HG03460 (cell line): ENCODE results near the gene SIRT3.
"Not testable (repeated sequence)": the region's sequence is repeated elsewhere in the genome, so short reads cannot be mapped to it uniquely, and the experiment has no call there.

Experiments
- ATAC-seq: cut with Tn5 transposase; IDR thresholded peaks from one replicate; pipeline ENCODE4 v1.9.1; 2021; ENCODE audit not compliant: unreplicated experiment

The SIRT3 gene

DNA sequence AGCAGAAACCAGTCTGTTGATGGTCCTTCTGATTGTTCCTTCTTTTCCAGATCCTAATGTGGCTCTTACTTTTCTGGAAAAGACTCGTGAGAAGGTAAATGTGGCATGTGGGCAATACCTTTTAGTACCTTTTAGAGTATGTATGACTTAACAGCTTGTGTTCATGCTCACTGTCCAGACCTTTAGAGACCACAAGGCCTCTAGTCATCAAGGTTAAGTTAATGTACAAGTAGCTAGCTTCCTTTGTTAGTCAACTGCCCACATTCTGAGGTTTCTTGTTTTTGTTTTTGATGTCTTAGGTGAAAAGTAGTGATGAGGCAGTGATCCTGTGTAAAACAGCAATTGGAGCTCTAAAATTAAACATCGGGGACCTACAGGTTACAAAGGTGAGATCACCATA, 8.2 kb upstream of the SIRT3 start:
- ATAC-seq = no peak

DNA sequence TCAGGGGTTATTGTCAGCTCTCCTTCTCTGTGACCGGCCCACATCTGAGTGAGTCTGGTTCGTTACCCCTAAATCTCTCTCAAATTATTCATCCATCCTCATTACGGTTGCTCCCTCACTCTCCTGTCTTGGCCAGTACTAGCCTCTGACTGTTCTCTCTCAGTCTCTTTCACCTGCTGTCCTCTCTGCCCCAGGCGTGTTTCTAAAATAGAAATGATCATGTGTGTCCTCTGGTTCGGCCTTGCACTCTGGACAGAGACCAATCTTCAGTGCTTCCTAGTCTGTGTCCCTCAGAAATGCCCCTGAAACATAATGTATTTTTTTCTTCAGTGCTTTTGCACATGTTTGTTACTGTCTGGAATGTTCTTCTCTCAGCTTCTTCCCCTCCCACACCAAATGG, 5.5 kb upstream of the SIRT3 start:
- ATAC-seq = no peak

GRCh38 chr11:240315-240714, 4.2 kb upstream of the SIRT3 start:
- no peak for ATAC-seq

DNA sequence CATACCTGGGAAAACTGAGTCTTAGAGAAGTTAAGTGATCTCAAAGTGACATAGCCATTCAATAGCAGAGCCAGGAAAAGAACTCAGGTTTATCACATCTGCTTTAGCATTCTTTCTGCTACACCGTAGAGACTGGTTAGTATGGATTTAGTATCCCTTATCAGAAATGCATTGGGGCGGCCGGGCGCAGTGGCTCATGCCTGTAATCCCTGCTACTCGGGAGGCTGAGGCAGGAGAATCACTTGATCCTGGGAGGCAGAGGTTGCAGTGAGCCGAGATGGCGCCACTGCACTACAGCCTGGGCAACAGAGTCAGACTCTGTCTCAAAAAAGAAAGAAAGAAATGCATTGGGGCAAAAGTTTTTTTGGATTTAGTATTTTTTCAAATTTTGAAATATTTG, 2.2 kb upstream of the SIRT3 start:
- ATAC-seq = not testable (repeated sequence)

DNA sequence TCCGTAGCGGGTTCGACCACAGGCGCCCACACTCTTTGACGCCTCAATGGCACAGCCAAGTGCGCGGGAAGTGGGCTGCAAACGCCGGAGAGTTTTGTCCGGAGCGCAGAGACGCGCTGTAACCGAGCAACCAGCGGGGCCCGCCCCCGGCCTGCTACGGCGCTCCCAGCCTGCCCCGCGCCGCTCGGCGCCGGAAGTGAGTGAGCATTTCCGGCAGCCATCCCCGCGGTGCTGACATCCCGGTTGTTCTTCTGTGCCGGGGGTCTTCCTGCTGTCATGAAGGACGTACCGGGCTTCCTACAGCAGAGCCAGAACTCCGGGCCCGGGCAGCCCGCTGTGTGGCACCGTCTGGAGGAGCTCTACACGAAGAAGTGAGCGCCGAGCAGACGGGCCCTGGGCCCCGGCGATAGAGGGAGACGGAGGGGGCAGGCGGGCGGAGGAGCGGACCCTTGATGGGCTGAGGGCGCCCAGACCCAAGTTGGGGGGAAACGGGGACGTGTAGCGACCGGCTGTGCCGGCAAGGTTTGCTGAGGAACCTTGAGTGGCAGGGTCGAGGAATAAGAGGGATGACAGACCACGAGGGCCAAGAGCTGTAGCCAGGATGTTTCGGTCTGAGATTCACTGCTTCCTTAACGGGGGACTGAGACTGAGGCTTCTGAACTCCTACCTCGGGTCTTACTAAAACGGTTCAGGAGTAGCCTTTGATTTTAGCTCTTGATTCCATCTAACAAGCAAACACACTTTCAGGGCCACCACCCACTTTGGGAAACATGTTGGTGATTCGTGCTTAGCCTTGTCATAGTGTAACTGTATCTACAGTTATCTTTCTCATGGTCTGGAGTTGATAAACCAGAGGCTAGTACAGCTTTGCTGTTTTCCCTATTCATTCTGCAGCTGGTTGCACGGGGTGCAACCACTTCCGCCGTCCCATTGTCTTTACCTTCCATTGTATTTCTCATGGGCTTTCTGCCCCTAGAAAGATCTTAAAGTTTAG, 929 bp upstream of the SIRT3 start, which contains the start of gene PSMD13:
TSS of gene PSMD13 (plus strand) at position 203 of the 994 bp plus-strand sequence. CDS start at position 277, 74 bp downstream.
- peak; percentile 78 for ATAC-seq

DNA sequence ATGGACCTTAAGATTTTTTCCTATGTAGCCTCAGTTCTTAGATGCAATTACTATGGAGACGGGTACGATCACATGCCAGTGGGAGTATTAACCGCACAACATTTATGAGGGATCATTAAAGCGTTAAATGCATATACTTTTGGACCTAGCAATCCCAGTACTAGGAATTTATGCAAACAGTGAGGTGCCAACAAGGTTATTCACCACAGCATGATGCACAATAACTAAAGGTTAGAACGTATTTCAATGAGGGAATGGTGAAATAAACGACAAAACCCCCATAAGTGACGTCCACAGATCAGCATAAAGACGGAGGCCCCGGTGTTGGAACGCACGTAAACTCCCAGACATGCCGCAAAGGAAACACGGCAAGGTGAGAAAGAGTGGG, 539 bp downstream of the SIRT3 start:
- peak; percentile 13 for ATAC-seq

DNA sequence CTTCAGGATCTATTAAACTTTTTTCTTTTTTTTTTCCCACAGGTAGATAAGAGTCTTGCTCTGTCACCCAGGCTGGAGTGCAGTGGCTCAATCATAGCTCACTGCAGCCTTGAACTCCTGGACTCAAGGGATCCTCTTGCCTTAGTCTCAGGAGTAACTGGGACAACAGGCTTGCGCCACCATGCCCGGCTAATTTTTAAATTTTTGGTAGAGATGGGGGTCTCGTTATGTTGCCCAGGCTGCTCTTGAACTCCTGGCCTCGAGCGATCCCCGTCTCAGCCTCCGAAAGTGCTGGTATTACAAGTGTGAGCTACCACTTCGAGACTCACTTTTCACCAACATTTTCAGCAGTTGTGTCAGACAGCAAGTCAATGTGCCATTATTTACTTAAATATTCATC, 962 bp downstream of the SIRT3 start:
- no peak for ATAC-seq

- ATAC-seq = no peak
These were observed 3.2 kb downstream of the SIRT3 start for GRCh38 chr11:232783-233565.

GRCh38 chr11:230431-230830, 5.7 kb downstream of the SIRT3 start:
- no peak for ATAC-seq

GRCh38 chr11:227824-228379, 8.2 kb downstream of the SIRT3 start:
- no peak for ATAC-seq

GRCh38 chr11:225734-226453, 10.2 kb downstream of the SIRT3 start:
- ATAC-seq = no peak

DNA sequence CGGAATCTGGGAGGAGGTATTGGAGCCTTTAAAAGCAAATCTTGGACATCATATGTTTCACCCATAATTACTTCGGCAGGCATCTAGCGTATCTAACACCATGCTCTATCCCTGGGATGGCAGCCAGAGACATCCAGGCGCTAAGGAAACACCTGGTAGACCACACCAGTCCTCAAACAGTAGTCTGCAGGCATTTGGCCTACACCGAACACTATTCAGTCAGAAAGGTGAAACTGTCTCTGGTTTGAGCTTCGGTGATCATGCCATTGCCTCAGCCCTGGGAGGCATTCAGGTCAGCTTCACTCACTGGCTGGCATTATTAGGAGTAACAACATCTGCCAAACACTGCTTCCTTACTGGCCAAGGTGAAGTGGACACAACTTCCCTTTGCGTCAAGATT, 11.7 kb downstream of the SIRT3 start:
- ATAC-seq = no peak

GRCh38 chr11:223884-224283, 12.3 kb downstream of the SIRT3 start:
- no peak for ATAC-seq

GRCh38 chr11:223026-223789, 12.9 kb downstream of the SIRT3 start:
- ATAC-seq = no peak

DNA sequence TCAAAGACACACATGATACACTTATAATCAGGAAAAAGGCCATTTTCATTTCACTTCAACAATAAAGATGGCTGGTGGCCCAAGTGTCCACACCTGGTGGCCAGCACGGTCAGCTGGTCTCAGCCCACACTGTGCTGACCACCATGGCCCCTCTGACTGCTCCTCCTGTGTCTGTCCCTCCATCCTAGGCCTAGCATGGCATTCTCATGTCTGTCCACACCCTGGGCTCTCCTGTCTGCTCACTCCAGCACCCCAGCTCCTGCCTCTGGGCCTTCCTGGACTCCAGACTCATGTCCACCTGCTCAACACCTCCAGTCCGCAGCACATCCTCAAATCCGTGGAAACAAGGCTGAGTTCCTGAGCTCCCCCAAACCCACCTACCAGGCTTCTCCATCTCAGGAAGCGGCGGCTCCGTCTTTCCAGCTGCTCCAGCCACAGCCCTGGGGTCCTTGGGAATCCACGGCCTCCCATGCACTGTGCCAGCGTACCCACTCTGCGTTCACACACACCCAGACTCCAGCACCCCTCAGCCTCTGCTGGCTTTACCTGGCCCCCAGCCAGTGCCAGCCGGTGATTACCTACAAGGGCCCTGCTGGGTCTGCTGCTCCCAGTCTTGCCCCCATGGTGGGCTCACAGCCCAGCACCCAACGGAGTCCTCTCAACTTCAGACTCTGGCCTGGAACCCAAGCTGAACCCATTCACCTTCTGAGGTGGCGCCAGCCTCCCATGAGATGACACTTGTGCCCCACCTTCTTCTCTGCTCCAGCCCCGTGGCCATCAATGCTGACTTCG, 13.9 kb downstream of the SIRT3 start:
- no peak for ATAC-seq

DNA sequence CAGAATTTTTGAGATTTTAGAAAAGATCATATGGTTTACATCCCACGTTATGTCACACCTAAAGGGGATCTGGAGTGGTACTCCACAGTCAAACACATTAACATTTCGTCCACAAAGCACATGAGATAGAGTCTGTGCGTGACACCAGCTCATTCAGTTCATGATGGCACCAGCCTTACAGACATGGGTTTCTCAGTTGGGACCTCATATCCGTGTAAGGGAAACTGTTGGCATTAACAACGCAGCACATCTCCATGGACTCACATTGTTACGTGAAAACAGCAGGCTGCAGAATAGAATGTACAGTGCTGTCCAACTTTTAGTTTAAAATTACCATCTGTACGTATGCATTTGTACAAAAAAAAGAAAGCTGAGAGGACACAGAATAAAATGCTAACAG, 14.6 kb downstream of the SIRT3 start:
- ATAC-seq = no peak

GRCh38 chr11:220641-221215, 15.4 kb downstream of the SIRT3 start:
- ATAC-seq = not testable (repeated sequence)

GRCh38 chr11:218815-219593, 17.1 kb downstream of the SIRT3 start:
- ATAC-seq = no peak
